ENCODE measurements around the gene REV1.
"Not testable (repeated sequence)": the region's sequence is repeated elsewhere in the genome, so short reads cannot be mapped to it uniquely, and the experiment has no call there.

The REV1 gene

DNA sequence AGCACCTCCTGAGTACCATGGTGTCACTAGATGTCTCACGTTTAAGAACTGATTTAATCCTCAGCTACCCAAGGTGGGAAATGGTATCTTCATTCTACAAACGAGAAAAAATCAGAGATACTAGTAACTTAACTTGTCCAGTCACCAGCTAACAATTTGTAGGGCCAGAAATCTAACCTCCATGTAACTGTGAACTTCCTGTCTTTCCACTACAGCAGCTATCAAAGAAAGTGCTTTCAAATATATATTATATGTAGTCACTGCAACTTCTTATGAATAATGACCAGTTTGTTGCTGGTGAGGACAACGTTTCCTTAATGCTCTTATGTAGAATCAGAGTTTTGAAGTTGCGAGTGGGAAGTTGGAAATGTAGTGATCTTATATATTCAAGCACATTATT is 1.9 kb downstream of the REV1 start:
- no peak for DNase-seq (ENCODE audit: extremely low read depth in 1 of 2, low read depth in 1 of 2)

DNA sequence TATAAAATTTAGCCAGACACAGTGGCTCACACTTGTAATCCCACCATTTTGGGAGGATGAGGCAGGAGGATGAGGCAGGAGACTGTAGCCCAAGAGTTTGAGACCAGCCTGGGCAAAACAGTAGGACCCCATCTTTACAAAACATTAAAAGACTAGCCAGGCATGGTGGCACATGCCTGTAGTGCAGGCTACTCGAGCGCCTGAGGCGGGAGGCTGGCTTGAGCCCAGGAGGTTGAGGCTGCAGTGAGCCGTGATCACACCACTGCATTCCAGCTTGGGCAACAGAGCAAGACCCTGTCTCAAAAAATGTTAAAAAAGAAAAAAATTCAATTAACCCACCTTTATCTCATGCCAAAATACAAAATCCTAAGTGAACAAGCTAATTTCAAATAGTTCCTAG is 4.0 kb downstream of the REV1 start:
- DNase-seq (ENCODE audit: extremely low read depth in 1 of 2, low read depth in 1 of 2) = no peak

DNA sequence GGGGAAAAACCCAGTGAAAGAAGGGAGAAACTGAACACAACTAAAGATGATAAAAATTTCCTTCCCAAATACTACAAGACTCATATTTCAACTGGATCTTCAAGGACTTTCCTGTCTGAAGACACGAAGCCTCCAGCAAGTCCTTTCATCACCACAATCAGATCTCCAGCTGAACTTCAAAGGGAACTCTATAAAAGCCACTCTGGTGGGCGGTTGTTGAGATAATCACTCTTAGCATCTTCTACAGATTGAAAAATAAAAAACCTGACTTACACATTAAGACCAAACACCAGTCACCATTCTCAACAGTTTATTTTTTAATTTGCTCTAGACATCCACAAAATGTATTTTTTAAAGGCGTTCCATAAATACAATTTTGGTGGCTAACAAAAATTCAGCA is 4.4 kb downstream of the REV1 start:
- no peak for DNase-seq (ENCODE audit: extremely low read depth in 1 of 2, low read depth in 1 of 2)

DNA sequence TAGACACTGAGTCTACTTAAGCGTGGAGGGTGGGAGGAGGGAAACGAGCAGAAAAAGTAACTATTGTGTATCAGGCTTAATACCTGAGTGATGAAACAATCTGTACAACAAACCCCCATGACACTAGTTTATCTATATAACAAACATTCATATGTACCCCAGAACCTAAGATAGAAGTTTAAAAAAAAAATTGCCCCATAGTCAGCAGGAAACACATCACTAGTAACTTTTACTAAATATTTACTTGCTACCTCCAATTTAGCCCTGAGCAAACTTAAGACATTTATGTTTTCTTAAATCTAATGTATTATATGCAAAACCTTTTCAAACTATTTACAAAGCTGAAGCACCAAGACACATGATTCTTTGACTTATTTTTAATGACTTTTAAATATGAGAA is 5.6 kb downstream of the REV1 start:
- no peak for DNase-seq (ENCODE audit: extremely low read depth in 1 of 2, low read depth in 1 of 2)

DNA sequence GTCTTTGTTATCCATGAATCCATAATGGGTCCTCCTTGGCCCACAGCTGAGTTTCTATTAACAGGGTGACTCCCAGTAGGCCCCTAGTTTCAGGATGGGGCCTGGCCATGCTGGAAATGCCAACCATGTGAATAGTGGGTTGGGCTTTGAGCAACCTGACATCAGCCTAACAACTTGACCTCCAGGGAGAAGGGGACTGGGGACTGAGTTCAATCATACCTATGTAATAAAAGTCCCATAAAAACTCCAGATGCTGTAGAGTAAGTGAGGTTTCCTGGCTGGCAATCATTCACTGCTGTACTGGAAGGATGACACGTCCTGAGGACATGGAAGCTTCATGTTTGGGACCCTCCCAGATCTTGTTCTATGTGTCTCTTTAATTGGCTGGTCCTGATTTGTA is 7.9 kb downstream of the REV1 start:
- no peak for DNase-seq (ENCODE audit: extremely low read depth in 1 of 2, low read depth in 1 of 2)

DNA sequence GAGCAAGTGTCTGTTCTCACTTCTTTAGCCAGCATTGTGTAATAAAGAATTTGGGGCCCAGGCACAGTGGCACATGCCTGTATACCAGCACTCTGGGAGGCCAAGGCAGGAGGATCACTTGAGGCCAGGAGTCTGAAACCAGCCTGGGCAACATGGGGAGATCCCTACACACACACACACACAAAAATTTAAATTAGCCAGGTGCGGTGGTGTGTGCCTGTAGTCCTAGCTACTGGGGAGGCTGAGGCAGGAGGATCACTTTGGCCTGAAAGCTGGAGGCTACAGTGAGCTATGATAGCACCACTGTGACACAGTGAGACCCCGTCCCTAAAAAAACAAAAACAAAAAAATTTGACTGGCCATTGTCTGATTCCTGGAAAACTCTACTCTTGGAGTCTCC is 8.3 kb downstream of the REV1 start:
- DNase-seq (ENCODE audit: extremely low read depth in 1 of 2, low read depth in 1 of 2) = no peak

DNA sequence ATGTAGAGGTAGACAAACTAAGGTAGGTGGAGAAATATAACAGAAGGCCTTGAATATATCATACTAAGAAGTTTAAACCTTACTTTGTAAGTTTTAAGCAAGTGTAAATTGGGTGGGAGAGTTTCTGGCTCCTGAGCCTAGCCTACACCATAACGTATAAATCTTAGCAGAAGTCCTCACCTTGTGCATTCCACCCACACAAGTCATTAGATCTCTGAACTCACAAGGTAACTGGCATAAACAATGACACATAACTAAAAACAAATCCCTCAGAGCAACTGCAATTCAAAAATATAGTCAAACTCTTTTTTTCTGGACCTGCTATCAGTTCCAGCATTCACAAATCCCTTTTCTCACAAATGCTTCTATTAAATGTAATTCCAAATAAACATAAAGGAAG is 9.4 kb downstream of the REV1 start:
- no peak for DNase-seq (ENCODE audit: extremely low read depth in 1 of 2, low read depth in 1 of 2)

DNA sequence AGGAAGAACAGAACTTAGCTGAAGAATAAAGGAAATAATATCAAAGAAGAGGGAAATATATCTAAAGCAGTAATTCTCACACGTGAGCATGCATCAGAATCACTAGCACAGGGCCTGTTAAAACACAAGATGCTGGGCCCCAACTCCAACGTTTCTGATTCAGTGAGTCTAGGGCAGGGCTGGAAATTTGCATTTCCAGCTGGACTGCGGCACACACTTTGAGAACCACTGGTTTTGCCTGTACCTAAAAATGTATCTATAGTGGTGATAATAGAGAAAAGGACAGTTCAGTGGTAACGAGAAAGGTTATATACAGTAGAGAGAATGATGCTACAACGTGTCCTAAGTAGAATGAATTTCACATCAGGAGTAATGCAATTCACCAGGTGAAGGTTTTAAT is 11.2 kb downstream of the REV1 start:
- no peak for DNase-seq (ENCODE audit: extremely low read depth in 1 of 2, low read depth in 1 of 2)

DNA sequence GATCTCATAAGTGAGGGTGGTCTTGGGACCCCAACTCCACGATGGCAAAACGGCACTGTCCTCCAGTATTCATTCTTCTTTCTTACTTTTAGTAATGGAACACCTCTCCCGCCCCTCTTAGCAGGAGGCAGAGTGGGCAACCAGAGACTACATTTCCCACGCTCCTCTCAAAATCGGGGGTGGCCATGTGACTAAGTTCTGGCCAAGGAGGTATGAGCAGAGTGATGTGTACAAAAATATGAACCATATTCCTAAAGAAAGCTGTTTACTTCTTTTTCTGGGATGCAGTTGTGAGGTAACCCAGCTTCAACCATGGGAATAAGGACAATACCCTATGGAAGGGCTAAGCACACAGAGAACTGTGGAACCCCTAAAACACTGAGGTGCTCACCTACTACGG is 12.8 kb downstream of the REV1 start:
- DNase-seq (ENCODE audit: extremely low read depth in 1 of 2, low read depth in 1 of 2) = no peak

DNA sequence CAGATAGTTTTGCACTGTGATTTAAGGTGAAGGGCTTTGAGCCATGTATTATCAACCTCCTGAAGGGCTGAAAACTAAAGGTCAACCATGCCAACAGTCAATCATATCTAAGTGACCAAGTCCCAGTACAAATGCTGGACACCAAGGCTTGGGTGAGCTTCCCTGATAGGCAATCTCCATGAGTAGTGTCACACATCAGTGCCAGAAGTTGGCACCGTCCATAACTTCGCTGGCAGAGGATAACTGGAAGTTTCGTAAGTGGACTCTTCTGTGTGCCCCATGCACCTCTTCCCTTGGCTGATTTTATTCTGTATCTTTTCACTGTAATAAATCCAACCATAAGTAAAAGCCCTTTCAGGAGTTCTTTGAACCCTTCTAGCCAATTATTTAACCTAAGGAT is 13.2 kb downstream of the REV1 start:
- DNase-seq (ENCODE audit: extremely low read depth in 1 of 2, low read depth in 1 of 2) = no peak

DNA sequence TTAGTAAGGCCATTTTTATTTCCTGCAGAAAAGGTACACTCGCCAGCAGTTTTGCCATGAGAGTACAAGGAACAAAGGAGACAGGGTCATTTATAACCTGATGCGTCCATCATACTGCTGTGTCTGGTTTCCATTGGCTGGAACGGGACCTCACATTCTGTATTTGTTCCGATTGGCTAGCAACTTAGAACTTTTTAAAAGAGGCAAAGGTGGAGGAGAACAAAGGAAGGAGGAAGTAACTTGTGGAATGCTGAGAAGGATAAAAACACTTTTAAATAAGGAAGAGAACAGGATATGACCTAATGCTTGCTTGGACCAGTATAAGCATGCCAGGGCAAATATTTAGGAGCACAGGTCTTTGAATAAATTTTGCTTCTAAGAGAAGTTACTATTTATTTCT is 14.7 kb downstream of the REV1 start:
- DNase-seq (ENCODE audit: extremely low read depth in 1 of 2, low read depth in 1 of 2) = not testable (repeated sequence)

DNA sequence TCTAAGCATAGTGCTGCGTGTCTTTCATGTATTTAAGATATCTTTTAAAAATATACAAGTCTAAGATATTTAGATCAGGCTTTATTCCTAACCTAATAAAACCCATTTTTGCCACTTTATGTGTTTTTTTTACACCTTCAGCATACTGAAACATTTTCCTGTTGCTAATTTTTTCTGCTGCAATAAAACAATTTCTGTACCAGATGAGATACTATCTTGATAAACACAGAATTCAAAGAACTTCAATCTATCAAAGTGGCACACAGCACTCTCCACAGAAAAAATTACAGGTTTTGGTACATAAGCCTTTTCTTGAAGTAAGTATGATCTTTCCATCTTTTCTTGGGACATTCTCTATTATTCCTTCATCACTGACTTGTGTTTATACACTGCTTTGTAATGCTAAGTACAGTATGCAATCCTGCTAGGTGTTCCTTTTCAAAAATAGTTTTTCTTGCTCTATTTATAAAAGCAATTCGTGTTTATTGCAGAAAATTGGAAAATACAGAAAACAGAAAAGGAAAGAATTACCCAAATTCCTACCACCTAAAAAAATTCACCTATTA is 16.2 kb downstream of the REV1 start:
- DNase-seq (ENCODE audit: extremely low read depth in 1 of 2, low read depth in 1 of 2) = no peak

DNA sequence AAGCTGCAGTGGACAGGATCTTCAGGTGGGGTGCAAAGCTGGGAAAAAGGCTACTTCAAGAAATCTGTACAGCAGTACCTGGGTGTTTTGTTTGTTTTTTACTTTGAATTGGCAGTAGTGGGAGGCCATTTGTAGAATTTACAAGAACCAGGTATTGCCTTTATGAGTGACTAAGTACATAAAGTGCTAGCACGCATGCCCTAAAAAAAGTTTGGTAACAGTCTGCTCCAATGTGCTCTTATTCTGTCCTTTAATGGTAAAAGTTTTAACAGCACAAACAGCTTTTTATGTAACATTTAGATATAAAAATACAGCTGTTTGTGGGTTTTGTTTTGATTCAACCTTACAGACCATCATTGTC is 17.2 kb downstream of the REV1 start:
- DNase-seq (ENCODE audit: extremely low read depth in 1 of 2, low read depth in 1 of 2) = no peak

DNA sequence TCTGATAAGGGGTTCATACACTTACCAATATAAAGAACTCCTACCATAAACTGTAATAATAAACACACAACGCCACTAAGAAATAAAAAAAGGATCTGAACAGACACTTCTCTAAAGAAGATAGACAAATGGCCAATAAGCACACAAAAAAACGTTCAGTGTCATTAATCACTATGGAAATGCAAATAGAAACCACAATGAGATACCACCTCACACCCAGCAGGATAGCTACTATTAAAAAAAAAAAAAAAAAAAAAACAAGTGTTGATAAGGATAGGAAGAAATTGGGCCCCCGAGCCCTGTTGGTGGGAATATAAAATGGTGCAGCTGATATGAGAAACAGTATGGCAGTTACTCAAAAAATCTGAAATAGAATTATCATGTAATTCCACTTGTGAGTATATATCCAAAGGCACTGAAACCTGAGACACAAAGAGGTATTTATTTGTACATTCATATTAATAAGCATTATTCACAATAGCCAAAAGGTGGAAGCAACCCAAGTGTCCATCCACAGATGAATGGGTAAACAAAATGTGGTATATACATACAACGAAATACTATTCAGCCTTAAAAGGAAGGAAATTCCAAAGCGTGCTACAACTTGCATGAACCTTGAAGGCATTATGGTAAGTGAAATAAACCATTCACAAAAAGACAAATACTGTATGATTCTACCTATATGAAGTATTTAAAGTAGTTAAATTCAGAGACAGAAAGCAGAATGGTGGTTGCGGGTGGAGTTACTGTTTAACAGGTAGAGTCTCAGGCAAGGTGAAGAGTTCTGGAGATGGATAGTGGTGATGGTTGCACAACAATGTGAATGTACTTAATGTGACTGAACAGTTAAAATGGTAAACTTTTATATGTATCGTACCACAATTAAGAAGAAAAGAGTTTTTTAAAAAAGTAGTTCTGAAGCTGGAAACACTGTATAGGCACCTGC is 17.9 kb downstream of the REV1 start:
- DNase-seq (ENCODE audit: extremely low read depth in 1 of 2, low read depth in 1 of 2) = no peak

DNA sequence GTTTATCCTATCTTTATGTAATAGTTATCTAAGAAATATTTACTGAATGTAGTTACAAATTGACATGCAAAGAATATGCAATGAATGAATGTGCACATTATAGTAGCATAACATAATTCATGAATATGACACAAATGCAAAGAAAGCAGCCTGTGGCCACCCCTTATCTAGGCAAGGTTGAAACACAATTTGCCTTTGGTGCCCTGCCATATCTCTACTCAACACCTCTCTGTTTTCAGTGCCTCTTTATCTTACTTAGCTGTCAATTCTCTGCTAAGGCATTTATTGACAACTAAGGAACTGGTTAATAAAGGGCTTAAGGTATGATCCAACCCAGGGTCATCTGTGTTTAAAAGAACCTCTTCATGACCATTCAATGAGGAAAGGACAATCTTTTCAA is 18.9 kb downstream of the REV1 start:
- DNase-seq (ENCODE audit: extremely low read depth in 1 of 2, low read depth in 1 of 2) = no peak

DNA sequence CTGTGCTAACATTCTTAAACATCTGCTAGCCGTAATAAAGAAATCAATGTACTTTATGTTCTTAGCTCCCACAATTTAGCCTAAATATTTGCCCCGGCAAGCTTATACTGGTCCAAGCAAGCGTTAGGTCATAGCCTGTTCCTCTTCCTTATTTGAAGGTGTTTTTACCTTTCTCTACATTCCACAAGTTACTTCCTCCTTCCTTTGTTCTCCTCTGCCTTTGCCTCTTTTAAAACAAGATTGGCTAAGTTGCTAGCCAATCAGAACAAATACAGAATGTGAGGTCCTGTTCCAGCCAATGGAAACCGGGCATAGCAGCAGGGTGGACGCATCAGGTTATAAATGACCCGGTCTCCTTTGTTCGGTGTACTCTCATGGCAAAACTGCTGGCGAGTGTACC is 19.4 kb downstream of the REV1 start:
- DNase-seq (ENCODE audit: extremely low read depth in 1 of 2, low read depth in 1 of 2) = not testable (repeated sequence)

DNA sequence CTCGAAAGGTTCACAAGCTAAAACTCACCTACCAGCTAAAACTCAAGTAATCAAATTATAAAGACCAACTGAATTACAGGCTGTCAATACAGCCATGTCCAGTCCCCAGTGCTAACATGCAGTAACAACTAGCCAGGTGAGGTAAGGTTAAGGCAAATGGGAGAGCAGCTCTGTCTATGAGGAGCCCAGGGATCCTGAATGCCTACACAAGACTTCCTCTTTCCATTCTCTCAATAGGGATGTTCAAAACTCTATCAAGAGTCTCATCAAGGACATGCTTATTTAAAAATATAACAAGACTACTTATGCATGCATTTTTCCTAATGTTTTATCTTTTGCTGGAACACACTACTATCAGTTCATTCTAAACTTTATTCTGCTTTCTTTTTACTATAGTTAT is 20.4 kb downstream of the REV1 start:
- DNase-seq (ENCODE audit: extremely low read depth in 1 of 2, low read depth in 1 of 2) = no peak

DNA sequence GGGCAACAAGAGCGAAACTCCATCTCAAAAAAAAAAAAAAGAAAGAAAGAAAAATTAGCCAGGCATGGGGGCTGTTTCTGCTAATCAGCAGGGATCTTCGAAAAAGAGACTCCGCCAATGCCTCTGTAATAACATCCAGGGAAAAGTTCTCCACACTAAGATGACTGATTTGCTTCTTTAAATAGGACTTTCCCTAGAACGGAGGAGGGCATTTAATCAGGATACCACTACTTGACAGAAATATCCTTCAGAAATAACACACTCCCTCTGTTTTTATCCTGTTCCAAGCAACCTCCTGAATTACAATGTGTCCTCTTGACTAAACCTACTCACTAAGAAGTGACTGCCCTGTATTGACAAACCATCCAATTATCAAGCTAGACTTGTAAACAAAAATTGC is 21.7 kb downstream of the REV1 start:
- no peak for DNase-seq (ENCODE audit: extremely low read depth in 1 of 2, low read depth in 1 of 2)

DNA sequence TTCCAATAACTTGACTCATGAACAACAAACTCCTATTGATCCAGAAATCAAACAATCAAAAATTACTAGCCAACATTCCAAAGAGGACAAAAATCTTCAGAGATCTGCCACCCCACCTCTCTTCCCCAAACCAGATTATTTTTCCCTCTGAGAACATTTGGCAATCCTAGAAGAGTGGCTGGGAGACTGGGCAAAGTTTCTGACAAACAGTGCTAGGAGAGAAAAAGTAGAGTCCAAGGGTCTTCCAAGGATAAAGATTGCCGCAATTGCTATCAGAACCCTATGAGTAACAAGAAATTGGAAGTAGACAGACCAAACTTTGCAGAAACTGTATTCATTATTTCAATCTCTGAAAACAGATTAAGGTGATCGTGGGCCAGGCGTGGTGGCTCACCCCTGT is 22.4 kb downstream of the REV1 start:
- no peak for DNase-seq (ENCODE audit: extremely low read depth in 1 of 2, low read depth in 1 of 2)

DNA sequence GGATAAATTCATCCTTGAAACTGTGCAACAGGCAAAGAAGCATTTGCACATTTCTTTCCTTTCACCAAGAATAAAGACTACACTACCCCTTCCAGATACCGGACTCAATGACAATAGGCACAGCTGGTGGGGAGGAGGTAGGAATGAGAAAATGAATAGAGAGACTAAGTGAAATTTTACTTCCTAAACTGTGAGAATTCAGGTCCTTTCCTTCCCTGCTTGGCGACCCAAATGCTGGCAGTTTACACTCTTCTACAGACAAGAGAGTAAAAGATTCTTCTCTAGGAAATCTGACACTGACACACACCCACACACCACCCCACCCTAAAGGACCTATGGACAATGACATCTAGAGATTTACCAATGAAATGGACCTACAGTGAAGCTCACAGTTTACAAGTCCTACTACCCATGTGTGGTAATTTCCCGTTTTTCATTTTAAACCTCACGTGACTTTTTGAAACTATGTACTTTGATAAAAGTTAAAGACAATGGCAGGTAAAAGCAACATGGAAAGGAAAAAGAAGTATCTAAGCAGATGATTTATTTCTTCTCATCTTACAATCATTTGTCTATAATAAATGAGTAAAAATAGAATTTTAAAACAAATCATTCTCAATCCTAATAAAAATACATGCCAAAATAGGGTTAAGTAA is 27.9 kb downstream of the REV1 start:
- DNase-seq (ENCODE audit: extremely low read depth in 1 of 2, low read depth in 1 of 2) = no peak

DNA sequence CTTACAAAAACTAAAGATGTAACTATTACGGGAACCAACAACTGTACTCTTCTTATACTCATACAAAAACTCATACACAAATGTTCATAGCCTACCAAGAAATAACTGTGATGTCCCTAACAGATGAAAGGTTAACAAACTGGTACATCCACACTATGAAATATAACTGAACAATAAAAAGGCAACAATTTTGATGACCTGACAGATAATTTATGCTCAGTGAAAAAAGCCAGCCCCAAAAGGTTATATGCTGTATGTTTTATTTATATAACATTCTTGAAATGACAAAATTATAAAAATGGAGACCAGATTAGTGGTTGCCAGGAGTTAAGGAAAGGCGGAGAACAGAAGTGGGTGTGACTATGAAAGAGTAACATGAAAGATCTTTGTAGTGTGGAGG is 31.3 kb downstream of the REV1 start:
- DNase-seq (ENCODE audit: extremely low read depth in 1 of 2, low read depth in 1 of 2) = no peak

DNA sequence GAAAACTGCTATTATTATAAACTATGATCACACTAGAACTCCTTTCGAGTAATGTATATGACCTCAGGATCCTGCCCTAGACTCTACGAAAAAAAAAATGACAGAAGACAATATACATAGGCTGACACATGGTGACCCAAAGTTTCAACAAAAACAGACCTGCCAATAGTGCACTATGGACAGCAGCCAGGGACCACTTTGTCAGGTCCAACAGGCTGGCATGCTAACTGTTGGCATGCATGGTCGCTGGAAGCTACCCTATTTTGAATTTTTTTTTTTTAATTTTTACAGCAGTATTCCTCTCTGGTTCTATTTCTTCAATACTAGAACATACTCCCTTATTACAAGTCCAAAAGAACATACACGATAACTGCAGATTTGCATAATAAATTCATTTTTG is 38.1 kb downstream of the REV1 start:
- DNase-seq (ENCODE audit: extremely low read depth in 1 of 2, low read depth in 1 of 2) = no peak
